A549 (cell line): Measurements from ENCODE around the gene SORCS2.

ENCODE experiments used
- EP300 ChIP-seq, 2 experiments: fragments of >200 bp; sonication (Bioruptor Twin); formaldehyde crosslinking; IDR thresholded peaks; 2 replicates in 1 of 2; 3 replicates in 1 of 2; pipeline ENCODE4 v1.6.1; 2016 to 2017
- ESRRA ChIP-seq: fragments of 150-350 bp; IDR thresholded peaks from 2 replicates; pipeline ENCODE4 v1.6.1; 2014; ENCODE audit warnings: mild to moderate bottlenecking, low read length, borderline replicate concordance
- POLR2A ChIP-seq: IDR thresholded peaks from 2 replicates; pipeline ENCODE4 v1.6.1; 2012; ENCODE audit warnings: mild to moderate bottlenecking, low read length
- RAD21 ChIP-seq, 2 experiments: fragments of >200 bp in 1 of 2; sonication (Bioruptor Twin) in 1 of 2; formaldehyde crosslinking in 1 of 2; IDR thresholded peaks in 1 of 2; conservative IDR thresholded peaks in 1 of 2; 2 replicates in 1 of 2; 3 replicates in 1 of 2; pipeline ENCODE4 v1.6.1; 2012 to 2018; ENCODE audit warnings: inconsistent platforms in 1 of 2
- RARB ChIP-seq: fragments of 250-450 bp; sonication (Bioruptor Pico); IDR thresholded peaks from 2 replicates; pipeline ENCODE4 v1.8.0; 2021; ENCODE audit warnings: mild to moderate bottlenecking, moderate library complexity
- RNF2 ChIP-seq: fragments of 200-600 bp; sonication (generic); IDR thresholded peaks from 2 replicates; pipeline ENCODE4 v1.6.1; 2016; ENCODE audit warnings: low read depth, mild to moderate bottlenecking, antibody characterized with exemption, moderate library complexity, borderline replicate concordance
- TF ChIP-seq, protein P1 (sequence below): IDR thresholded peaks from 2 replicates; pipeline ENCODE4 v1.6.1; 2012
- TF ChIP-seq, protein P2 (sequence below): fragments of >200 bp; sonication (Bioruptor Twin); formaldehyde crosslinking; IDR thresholded peaks from 3 replicates; pipeline ENCODE4 v1.5.1; 2016
- TF ChIP-seq, protein P3 (sequence below): fragments of 250-450 bp; sonication (Bioruptor Pico); IDR thresholded peaks from 2 replicates; pipeline ENCODE4 v1.5.0; 2021; ENCODE audit warnings: mild to moderate bottlenecking, moderate library complexity, borderline replicate concordance

DNA sequence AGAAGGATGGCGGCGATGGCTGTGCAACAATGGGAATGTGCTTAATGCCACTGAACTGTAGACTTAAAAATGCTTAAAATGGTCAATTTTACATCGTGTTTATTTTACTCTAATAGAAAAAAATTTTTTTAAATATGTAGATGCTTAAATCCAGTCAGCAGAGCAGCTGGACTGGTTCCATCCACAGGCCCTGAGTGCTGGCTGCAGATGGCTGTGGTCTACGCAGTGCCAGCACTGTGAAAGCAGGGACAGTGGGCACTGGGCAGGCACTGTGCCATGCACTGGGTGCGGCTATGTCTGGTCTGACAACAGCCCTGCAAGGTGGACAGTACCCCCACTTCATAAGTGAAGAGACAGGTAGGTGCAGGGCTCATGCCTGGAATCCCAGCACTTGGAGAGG, 572.1 kb downstream of the SORCS2 start:
- TF ChIP-seq ESRRA (no peak), RARB (no peak), POLR2A (no peak), RAD21 (conservative IDR thresholded peaks at IDR 0.05 in 1 of 2, IDR thresholded peaks at IDR 0.05 in 1 of 2) (no peak), EP300 (IDR thresholded peaks at IDR 0.05) (no peak), RNF2 (no peak)
- TF ChIP-seq, protein P1, sequence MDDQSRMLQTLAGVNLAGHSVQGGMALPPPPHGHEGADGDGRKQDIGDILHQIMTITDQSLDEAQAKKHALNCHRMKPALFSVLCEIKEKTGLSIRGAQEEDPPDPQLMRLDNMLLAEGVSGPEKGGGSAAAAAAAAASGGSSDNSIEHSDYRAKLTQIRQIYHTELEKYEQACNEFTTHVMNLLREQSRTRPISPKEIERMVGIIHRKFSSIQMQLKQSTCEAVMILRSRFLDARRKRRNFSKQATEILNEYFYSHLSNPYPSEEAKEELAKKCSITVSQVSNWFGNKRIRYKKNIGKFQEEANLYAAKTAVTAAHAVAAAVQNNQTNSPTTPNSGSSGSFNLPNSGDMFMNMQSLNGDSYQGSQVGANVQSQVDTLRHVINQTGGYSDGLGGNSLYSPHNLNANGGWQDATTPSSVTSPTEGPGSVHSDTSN, result no peak
- TF ChIP-seq, protein P2, sequence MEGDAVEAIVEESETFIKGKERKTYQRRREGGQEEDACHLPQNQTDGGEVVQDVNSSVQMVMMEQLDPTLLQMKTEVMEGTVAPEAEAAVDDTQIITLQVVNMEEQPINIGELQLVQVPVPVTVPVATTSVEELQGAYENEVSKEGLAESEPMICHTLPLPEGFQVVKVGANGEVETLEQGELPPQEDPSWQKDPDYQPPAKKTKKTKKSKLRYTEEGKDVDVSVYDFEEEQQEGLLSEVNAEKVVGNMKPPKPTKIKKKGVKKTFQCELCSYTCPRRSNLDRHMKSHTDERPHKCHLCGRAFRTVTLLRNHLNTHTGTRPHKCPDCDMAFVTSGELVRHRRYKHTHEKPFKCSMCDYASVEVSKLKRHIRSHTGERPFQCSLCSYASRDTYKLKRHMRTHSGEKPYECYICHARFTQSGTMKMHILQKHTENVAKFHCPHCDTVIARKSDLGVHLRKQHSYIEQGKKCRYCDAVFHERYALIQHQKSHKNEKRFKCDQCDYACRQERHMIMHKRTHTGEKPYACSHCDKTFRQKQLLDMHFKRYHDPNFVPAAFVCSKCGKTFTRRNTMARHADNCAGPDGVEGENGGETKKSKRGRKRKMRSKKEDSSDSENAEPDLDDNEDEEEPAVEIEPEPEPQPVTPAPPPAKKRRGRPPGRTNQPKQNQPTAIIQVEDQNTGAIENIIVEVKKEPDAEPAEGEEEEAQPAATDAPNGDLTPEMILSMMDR, result no peak
- TF ChIP-seq, protein P3, sequence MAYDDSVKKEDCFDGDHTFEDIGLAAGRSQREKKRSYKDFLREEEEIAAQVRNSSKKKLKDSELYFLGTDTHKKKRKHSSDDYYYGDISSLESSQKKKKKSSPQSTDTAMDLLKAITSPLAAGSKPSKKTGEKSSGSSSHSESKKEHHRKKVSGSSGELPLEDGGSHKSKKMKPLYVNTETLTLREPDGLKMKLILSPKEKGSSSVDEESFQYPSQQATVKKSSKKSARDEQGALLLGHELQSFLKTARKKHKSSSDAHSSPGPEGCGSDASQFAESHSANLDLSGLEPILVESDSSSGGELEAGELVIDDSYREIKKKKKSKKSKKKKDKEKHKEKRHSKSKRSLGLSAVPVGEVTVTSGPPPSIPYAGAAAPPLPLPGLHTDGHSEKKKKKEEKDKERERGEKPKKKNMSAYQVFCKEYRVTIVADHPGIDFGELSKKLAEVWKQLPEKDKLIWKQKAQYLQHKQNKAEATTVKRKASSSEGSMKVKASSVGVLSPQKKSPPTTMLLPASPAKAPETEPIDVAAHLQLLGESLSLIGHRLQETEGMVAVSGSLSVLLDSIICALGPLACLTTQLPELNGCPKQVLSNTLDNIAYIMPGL (CRISPR knock-in tag), result no peak
